H9 (cell line): ENCODE data around the gene BHLHE40. TPM values are rescaled to one million over a fixed set of nuclear protein-coding genes. Genes with fewer than 3 reads are reported as not detected.

Source experiments
- DNase-seq: peaks from one replicate; pipeline ENCODE4 v3.0.0-alpha.2; 2017
- H2AFZ ChIP-seq: one replicate; pipeline ENCODE4 v1.6.1; 2013; ENCODE audit warnings: mild to moderate bottlenecking, low read length, control low read depth, moderate library complexity
- H2AK5ac ChIP-seq: 2 replicates; pipeline ENCODE4 v1.6.1; 2013; ENCODE audit warnings: low read length, control low read depth, mixed read lengths; ENCODE audit not compliant: insufficient read length
- H2BK120ac ChIP-seq: one replicate; pipeline ENCODE4 v1.6.1; 2013; ENCODE audit warnings: low read depth, mild to moderate bottlenecking, low read length, control low read depth, inconsistent platforms; ENCODE audit not compliant: poor library complexity, severe bottlenecking
- H2BK12ac ChIP-seq: 2 replicates; pipeline ENCODE4 v1.6.1; 2013; ENCODE audit warnings: low read length, control low read depth, mixed read lengths, low read depth; ENCODE audit not compliant: insufficient read length
- H2BK15ac ChIP-seq: 2 replicates; pipeline ENCODE4 v1.6.1; 2013; ENCODE audit warnings: low read depth, low read length, control low read depth
- H2BK20ac ChIP-seq: one replicate; pipeline ENCODE4 v1.6.1; 2013; ENCODE audit warnings: low read depth, mild to moderate bottlenecking, low read length, control low read depth, inconsistent platforms; ENCODE audit not compliant: poor library complexity, severe bottlenecking
- H2BK5ac ChIP-seq: 2 replicates; pipeline ENCODE4 v1.6.1; 2013; ENCODE audit warnings: low read length, control low read depth, mixed read lengths; ENCODE audit not compliant: insufficient read length
- H3K14ac ChIP-seq: 2 replicates; pipeline ENCODE4 v1.6.1; 2013; ENCODE audit warnings: low read length, control low read depth; ENCODE audit not compliant: insufficient read depth
- H3K18ac ChIP-seq: 2 replicates; pipeline ENCODE4 v1.6.1; 2013; ENCODE audit warnings: low read depth, mild to moderate bottlenecking, mixed read lengths, low read length, control low read depth; ENCODE audit not compliant: insufficient read length
- H3K23ac ChIP-seq: 2 replicates; pipeline ENCODE4 v1.6.1; 2013; ENCODE audit warnings: low read length, control low read depth, mixed read lengths, low read depth; ENCODE audit not compliant: insufficient read length
- H3K23me2 ChIP-seq: 2 replicates; pipeline ENCODE4 v1.6.1; 2013; ENCODE audit warnings: low read depth, mild to moderate bottlenecking, mixed read lengths, low read length, control low read depth; ENCODE audit not compliant: insufficient read length, poor library complexity, severe bottlenecking
- H3K27ac ChIP-seq: 2 replicates; pipeline ENCODE4 v1.5.1; 2013; ENCODE audit warnings: low read length, control low read depth, mixed read lengths, low read depth; ENCODE audit not compliant: insufficient read length
- H3K27me3 ChIP-seq: 2 replicates; pipeline ENCODE4 v1.6.1; 2013; ENCODE audit warnings: low read length, control low read depth, inconsistent platforms; ENCODE audit not compliant: insufficient read depth
- H3K4ac ChIP-seq: 2 replicates; pipeline ENCODE4 v1.6.1; 2013; ENCODE audit warnings: low read depth, mild to moderate bottlenecking, control low read depth, inconsistent platforms, low read length, moderate library complexity
- H3K4me1 ChIP-seq: 2 replicates; pipeline ENCODE4 v1.6.1; 2013; ENCODE audit warnings: low read length, control low read depth, inconsistent platforms; ENCODE audit not compliant: insufficient read depth
- H3K4me2 ChIP-seq: 2 replicates; pipeline ENCODE4 v1.6.1; 2013; ENCODE audit warnings: low read length, control low read depth, mixed read lengths; ENCODE audit not compliant: insufficient read length, insufficient read depth
- H3K56ac ChIP-seq: 2 replicates; pipeline ENCODE4 v1.6.1; 2013; ENCODE audit warnings: low read depth, mild to moderate bottlenecking, mixed read lengths, low read length, control low read depth; ENCODE audit not compliant: insufficient read length
- H3K79me1 ChIP-seq: 2 replicates; pipeline ENCODE4 v1.6.1; 2013; ENCODE audit warnings: low read depth, mild to moderate bottlenecking, moderate library complexity, low read length, control low read depth, inconsistent platforms; ENCODE audit not compliant: insufficient read depth, poor library complexity, severe bottlenecking
- H3K79me2 ChIP-seq: 2 replicates; pipeline ENCODE4 v1.6.1; 2013; ENCODE audit warnings: low read length, control low read depth, inconsistent platforms; ENCODE audit not compliant: insufficient read depth
- H3K9ac ChIP-seq: 2 replicates; pipeline ENCODE4 v1.6.1; 2013; ENCODE audit warnings: low read length, control low read depth, mixed read lengths; ENCODE audit not compliant: insufficient read length; ENCODE audit errors: extremely low read depth
- H3K9me3 ChIP-seq: one replicate; pipeline ENCODE4 v1.6.1; 2013; ENCODE audit warnings: low read depth, low read length, inconsistent platforms; ENCODE audit not compliant: control insufficient read depth
- H3T11ph ChIP-seq: one replicate; pipeline ENCODE4 v1.6.1; 2013; ENCODE audit warnings: mild to moderate bottlenecking, low read length, control low read depth, inconsistent platforms
- H4K20me1 ChIP-seq: one replicate; pipeline ENCODE4 v1.6.1; 2013; ENCODE audit not compliant: control insufficient read depth, insufficient read length, insufficient read depth
- H4K5ac ChIP-seq: 2 replicates; pipeline ENCODE4 v1.6.1; 2013; ENCODE audit warnings: low read depth, mild to moderate bottlenecking, mixed read lengths, low read length, control low read depth; ENCODE audit not compliant: insufficient read length
- H4K8ac ChIP-seq: replicated peaks from 2 replicates; pipeline ENCODE4 v1.6.1; 2013; ENCODE audit warnings: low read length, control low read depth, mixed read lengths, low read depth; ENCODE audit not compliant: insufficient read length
- H4K91ac ChIP-seq: 2 replicates; pipeline ENCODE4 v1.6.1; 2013; ENCODE audit warnings: low read depth, mild to moderate bottlenecking, moderate library complexity, mixed read lengths, low read length, control low read depth; ENCODE audit not compliant: insufficient read length
- H3K27ac Mint-ChIP-seq, 3 experiments: 2 replicates in 2 of 3; 3 replicates in 1 of 3; pipeline ENCODE4 v1.8.0; 2020 to 2021; ENCODE audit warnings: mixed read lengths in 3 of 3, mild to moderate bottlenecking in 1 of 3, moderate library complexity in 1 of 3
- H3K27me3 Mint-ChIP-seq: 2 replicates; pipeline ENCODE4 v1.8.0; 2021; ENCODE audit warnings: low read depth, mild to moderate bottlenecking, moderate library complexity, mixed read lengths
- H3K36me3 Mint-ChIP-seq, 3 experiments: 2 replicates in 2 of 3; 3 replicates in 1 of 3; pipeline ENCODE4 v1.8.0; 2020 to 2021; ENCODE audit warnings: low read depth in 3 of 3, mixed read lengths in 3 of 3; ENCODE audit not compliant: insufficient read depth in 1 of 3
- H3K4me1 Mint-ChIP-seq, 2 experiments: 2 replicates each; pipeline ENCODE4 v1.8.0; 2020; ENCODE audit warnings: mixed read lengths in 2 of 2
- H3K4me3 Mint-ChIP-seq, 2 experiments: 2 replicates in 1 of 2; 3 replicates in 1 of 2; pipeline ENCODE4 v1.8.0; 2020 to 2021; ENCODE audit warnings: mild to moderate bottlenecking in 2 of 2, mixed read lengths in 2 of 2, moderate library complexity in 1 of 2
- H3K9me3 Mint-ChIP-seq, 2 experiments: 2 replicates in 1 of 2; 3 replicates in 1 of 2; pipeline ENCODE4 v1.8.0; 2020; ENCODE audit warnings: mild to moderate bottlenecking in 2 of 2, mixed read lengths in 2 of 2, moderate library complexity in 1 of 2
- WGBS: extraction: QIAGEN DNeasy Blood & Tissue Kit; methylation state at CpG from one replicate; pipeline ENCODE4 v1.1.7; 2013; ENCODE audit warnings: missing lambda C conversion rate, low lambda C conversion rate, mixed read lengths; ENCODE audit not compliant: insufficient read length; ENCODE audit errors: extremely low coverage; 5-methylcytosine and 5-hydroxymethylcytosine counted together
- total RNA-seq: library from RNA; stranded (reverse); gene quantifications from 2 replicates; pipeline ENCODE4 v1.2.1, GENCODE V29; 2021
- TF ChIP-seq, protein P1 (sequence below): fragments of 200-600 bp; sonication (generic); conservative IDR thresholded peaks from 3 replicates; pipeline ENCODE4 v1.8.0; 2021; ENCODE audit warnings: antibody characterized with exemption, mild to moderate bottlenecking

The BHLHE40 gene
- total RNA-seq, 1 experiment from 2014 or later, result 4.1 TPM

DNA sequence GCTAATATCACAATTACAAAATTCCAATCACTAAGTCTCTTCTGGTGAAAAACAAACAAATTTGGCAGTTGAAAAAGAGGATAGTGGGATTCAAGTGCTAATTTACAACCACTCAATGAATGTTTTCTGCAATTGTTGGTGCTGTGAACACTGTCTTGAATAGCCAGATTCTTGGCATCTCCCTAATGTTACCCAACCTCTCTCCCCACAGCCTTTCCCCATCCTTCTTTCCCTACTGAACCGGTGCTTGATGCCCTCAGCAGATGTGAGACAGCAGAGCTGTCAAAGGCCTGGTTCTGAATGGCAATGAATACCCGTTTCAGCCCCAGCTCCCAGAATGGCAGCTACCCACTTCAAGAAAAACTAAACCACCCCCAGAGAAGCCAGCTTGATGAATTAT, 22.5 kb upstream of the BHLHE40 start:
- no peak overlapping the region for H2BK12ac ChIP-seq
- Mint-ChIP-seq H3K27me3 (no peaks in the 10 kb centered on the region), H3K27ac (no peak overlapping the region), H3K4me1 (peaks cover 19% of the 10 kb centered on the region in 2 experiments), H3K36me3 (peaks cover 0 to 10% (median 5%) of the 10 kb centered on the region in 3 experiments; a peak in 5 of 7 replicates), H3K4me3 (no peak overlapping the region), H3K9me3 (peaks cover 13% of the 10 kb centered on the region in 2 experiments)
- no CpG with 5 or more reads among the region's 2 CpGs for WGBS
- H2AFZ ChIP-seq, result no peak overlapping the region
- no peak overlapping the region for H2AK5ac ChIP-seq
- H3K23me2 ChIP-seq, result no peaks in the 10 kb centered on the region
- no peak overlapping the region for H3K9ac ChIP-seq
- TF ChIP-seq, protein P1, sequence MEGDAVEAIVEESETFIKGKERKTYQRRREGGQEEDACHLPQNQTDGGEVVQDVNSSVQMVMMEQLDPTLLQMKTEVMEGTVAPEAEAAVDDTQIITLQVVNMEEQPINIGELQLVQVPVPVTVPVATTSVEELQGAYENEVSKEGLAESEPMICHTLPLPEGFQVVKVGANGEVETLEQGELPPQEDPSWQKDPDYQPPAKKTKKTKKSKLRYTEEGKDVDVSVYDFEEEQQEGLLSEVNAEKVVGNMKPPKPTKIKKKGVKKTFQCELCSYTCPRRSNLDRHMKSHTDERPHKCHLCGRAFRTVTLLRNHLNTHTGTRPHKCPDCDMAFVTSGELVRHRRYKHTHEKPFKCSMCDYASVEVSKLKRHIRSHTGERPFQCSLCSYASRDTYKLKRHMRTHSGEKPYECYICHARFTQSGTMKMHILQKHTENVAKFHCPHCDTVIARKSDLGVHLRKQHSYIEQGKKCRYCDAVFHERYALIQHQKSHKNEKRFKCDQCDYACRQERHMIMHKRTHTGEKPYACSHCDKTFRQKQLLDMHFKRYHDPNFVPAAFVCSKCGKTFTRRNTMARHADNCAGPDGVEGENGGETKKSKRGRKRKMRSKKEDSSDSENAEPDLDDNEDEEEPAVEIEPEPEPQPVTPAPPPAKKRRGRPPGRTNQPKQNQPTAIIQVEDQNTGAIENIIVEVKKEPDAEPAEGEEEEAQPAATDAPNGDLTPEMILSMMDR, result no peak
- H3K79me1 ChIP-seq, result no peaks in the 10 kb centered on the region
- H3K14ac ChIP-seq, result no peak overlapping the region
- H3K9me3 ChIP-seq, result peaks cover 6% of the 10 kb centered on the region
- H4K91ac ChIP-seq, result no peak overlapping the region
- H2BK120ac ChIP-seq, result no peak overlapping the region
- no peak overlapping the region for H3T11ph ChIP-seq
- no peaks in the 10 kb centered on the region for H3K27me3 ChIP-seq
- no peak overlapping the region for H3K4ac ChIP-seq
- H3K56ac ChIP-seq, result no peak overlapping the region
- no peak for DNase-seq
- no peak overlapping the region for H3K27ac ChIP-seq
- no peak overlapping the region for H2BK15ac ChIP-seq
- H3K79me2 ChIP-seq, result no peaks in the 10 kb centered on the region
- H3K4me1 ChIP-seq, result no peaks in the 10 kb centered on the region
- H4K20me1 ChIP-seq, result no peaks in the 10 kb centered on the region
- no peak overlapping the region for H3K4me2 ChIP-seq
- no peak overlapping the region for H4K8ac ChIP-seq
- no peak overlapping the region for H3K18ac ChIP-seq
- H3K23ac ChIP-seq, result no peak overlapping the region
- H2BK20ac ChIP-seq, result no peak overlapping the region
- no peak overlapping the region for H2BK5ac ChIP-seq
- H4K5ac ChIP-seq, result no peak overlapping the region
